GM10847 (cell line): ENCODE results near the gene PSME1.

Experiments used
- POLR2A ChIP-seq: IDR thresholded peaks from 2 replicates; pipeline ENCODE4 v1.6.1; 2011; ENCODE audit not compliant: insufficient read length; ENCODE audit errors: extremely low read depth

The PSME1 gene

GRCh38 chr14:24182110-24182882 is 46.3 kb downstream of the PSME1 start:
- TF ChIP-seq POLR2A: no peak

DNA sequence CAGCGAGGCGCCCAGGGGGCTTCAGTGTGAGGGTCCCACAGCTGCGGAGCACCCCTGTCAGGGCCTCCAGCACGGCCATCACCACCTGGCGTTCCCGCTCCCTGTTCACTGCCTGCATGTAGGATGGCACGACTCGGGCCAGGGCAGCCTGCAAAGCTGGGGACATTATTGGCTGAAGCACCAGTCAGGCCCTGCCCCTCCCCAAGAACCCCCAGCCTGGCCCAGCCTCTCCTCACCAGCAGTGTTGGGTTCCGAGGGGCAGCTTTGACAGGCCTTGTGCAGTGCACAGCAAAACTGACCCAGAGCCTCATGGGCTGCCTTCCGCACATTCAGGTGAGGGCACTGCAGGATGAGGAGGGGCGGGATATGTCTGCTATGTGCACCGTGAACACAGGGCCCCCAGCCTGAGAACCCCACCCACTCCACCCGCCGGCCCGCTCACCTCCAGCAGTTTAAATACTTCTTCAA is 47.1 kb downstream of the PSME1 start:
- TF ChIP-seq POLR2A: no peak

- no peak for TF ChIP-seq POLR2A
These were observed 48.3 kb downstream of the PSME1 start for GRCh38 chr14:24184104-24184970.

DNA sequence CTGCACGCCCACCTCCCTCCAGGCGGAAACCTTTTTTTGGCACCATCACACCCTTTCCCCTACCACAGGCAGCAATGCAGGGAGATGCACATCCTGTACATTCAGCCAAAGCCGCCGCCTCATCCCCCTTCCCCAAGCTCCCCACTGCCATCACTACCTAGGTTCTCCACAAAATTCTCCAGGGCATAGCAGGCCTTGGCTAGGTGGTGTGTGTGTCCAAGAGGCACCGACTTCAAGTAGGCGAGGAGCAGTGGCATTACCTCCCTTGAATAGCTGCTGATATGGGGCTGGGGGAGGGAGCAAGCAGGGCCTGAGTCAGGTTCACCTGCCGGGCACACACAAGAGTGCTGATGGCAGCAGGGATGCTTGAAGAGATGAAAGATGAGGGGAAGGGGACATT is 49.0 kb downstream of the PSME1 start:
- TF ChIP-seq POLR2A: no peak

DNA sequence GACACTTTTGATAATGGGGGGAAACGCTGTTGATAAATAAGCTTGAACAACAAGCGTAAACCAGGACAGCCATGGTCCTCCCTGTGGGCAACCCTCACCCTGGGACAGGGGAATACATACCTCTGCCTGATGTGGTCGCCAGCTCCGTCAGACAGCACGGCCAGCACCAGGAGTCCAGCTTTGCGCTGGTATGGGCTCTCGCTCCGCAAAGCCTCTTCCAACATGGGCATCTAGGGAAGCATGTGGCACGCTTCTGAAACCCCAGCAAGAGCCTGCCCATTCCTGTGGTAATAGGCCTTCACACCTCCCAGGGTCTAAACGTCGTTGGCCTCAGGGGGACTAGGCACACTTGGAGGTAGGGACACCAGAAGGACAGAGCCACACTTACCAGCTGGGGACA is 49.7 kb downstream of the PSME1 start:
- no peak for TF ChIP-seq POLR2A

DNA sequence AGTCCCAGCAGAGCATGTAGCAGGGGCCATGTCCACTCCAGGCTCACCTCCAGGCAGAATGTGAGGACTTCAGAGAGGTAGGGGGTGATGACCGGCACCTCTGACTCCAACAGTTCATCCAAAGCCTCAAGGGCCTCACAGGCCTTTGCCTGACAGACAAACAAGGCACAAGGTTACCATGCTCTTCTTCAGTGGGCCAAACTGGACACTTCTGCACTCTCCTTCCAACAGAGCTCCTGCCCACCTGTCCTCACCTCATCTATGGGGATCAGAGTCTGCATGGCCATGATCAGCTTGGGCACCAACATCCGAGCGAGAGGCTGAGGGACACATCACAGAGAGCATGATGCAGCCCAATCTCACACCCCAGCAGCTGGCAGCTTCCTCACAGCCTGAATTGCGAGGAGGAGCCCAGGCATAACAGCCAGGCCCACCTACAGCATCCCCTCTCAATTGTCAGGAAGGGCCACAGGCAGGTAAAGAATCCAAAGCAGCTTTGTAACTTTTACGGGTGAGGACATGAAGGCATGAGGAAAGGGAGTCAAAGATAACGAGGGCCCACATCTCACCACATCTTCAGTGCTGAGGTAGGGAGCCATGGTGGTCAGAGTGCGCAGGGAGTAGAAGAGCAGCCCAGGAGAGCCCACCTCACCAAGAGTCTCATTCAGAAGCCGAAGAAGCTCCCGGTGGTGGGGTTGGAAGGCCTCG is 51.0 kb downstream of the PSME1 start:
- TF ChIP-seq POLR2A: no peak

DNA sequence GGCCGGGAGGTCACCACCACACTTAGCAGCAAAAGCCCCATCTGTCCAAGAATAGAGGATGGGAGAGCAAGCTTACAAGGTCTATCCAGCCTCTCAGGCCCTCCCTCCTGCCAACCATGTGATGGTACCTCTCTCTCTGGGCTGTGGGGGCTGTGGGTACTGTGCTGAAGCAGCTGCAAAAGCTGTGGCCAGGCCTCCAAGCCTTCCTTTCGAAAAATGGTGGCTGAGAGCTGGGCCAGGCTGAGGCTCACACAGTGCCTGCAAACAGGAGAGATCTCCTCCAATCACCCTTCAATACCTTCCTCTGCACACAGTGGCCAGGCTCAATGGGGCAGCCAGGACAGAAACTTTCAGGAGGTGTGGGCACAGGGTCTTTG is 51.5 kb downstream of the PSME1 start:
- TF ChIP-seq POLR2A: no peak
